HG03378 (cell line): ENCODE results near the gene S100A13.

Experiments used
- ATAC-seq: cut with Tn5 transposase; IDR thresholded peaks from one replicate; pipeline ENCODE4 v1.9.1; 2021; ENCODE audit warnings: mild to moderate bottlenecking, moderate library complexity; ENCODE audit not compliant: unreplicated experiment

Gene S100A13

GRCh38 chr1:153628638-153629342 is 1.5 kb upstream of the S100A13 start:
- no peak for ATAC-seq

GRCh38 chr1:153627715-153628626 is 666 bp upstream of the S100A13 start, which contains the start of gene S100A1:
Gene S100A1, plus strand, starts transcription at chr1:153628434. Its CDS starts 2,088 bp downstream, at chr1:153630522.
- no peak for ATAC-seq

- ATAC-seq, result no peak
Measured at GRCh38 chr1:153626477-153626903, 815 bp downstream of the S100A13 start.

- ATAC-seq, result no peak
Measured at GRCh38 chr1:153624965-153625611, 2.2 kb downstream of the S100A13 start.

- ATAC-seq, result no peak
Measured at GRCh38 chr1:153623101-153623500, 4.2 kb downstream of the S100A13 start.

- ATAC-seq, result no peak
Measured at GRCh38 chr1:153619171-153619570, 8.1 kb downstream of the S100A13 start.

GRCh38 chr1:153617663-153618062 is 9.6 kb downstream of the S100A13 start:
- no peak for ATAC-seq

GRCh38 chr1:153616917-153617311 is 10.4 kb downstream of the S100A13 start:
- no peak for ATAC-seq

- no peak for ATAC-seq
Measured at GRCh38 chr1:153616144-153616916, 11.0 kb downstream of the S100A13 start, which contains the start of gene S100A14. Gene S100A14, minus strand, starts transcription at chr1:153616325. Its CDS starts 467 bp downstream, at chr1:153615858.

- ATAC-seq, result no peak
Measured at GRCh38 chr1:153615406-153615805, 11.9 kb downstream of the S100A13 start.

GRCh38 chr1:153614906-153615305 is 12.4 kb downstream of the S100A13 start:
- ATAC-seq, result no peak

- no peak for ATAC-seq
Measured at GRCh38 chr1:153614189-153614900, 13.0 kb downstream of the S100A13 start.

GRCh38 chr1:153613406-153613805 is 13.9 kb downstream of the S100A13 start:
- ATAC-seq, result no peak

GRCh38 chr1:153612755-153613331 is 14.5 kb downstream of the S100A13 start, which contains the start of gene S100A16:
Gene S100A16, minus strand, starts transcription at chr1:153613137. Its CDS starts 4,986 bp downstream, at chr1:153608151.
- no peak for ATAC-seq

- no peak for ATAC-seq
Measured at GRCh38 chr1:153612111-153612754, 15.1 kb downstream of the S100A13 start.

GRCh38 chr1:153611356-153611755 is 15.9 kb downstream of the S100A13 start:
- ATAC-seq, result no peak

GRCh38 chr1:153610811-153611301 is 16.4 kb downstream of the S100A13 start:
- no peak for ATAC-seq

- no peak for ATAC-seq
Measured at GRCh38 chr1:153610334-153610733, 17.0 kb downstream of the S100A13 start.

GRCh38 chr1:153609585-153609907 is 17.8 kb downstream of the S100A13 start:
- no peak for ATAC-seq
